Stimulated activated CD8-positive, alpha-beta memory T cell treated with anti-CD3 and anti-CD28 coated beads, Interleukin-15, amount 100 ng/mL, for 1 hour (primary cell): ENCODE measurements around the gene NTM.

Source experiments
- DNase-seq: peaks from one replicate; pipeline ENCODE4 v3.0.0-alpha.2; 2020; ENCODE audit warnings: low read depth

Gene NTM

GRCh38 chr11:132022285-132022684 lies 651.9 kb downstream of the NTM start:
- no peak for DNase-seq

DNA sequence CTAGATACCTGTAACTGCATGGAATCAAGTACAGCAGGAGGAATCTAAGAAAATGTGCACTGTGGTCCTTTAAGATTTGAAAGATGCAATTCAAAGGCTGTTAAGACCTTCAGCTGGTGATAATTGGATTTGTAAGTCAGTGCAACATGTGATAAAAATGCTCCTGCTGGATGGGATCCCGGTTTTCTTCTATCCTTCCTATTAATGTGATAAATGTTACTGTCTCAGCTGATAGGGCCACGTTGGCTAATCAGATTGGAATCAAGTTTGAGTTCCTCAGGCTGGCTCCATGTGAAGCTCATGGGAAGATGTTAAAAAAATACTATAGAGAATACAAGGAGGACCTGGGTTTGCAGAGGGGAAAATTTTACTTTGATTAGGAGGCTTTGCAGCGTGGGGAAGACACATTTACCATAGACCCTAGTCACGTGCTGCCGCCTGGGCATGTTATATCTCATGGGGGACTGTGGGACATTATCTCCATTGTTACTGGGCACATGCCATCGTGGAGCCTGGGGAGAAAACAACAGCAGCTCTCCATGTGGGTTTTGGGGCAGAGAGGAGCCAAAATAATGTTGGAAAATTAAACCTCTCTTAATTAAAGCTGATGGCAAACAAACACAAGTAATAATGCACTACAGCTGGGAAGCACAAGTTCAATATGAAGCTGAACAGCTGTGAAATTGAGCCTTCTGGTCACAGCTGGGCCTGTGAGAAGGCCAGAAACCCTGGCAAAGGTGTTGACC lies 652.5 kb downstream of the NTM start:
- DNase-seq, result no peak

DNA sequence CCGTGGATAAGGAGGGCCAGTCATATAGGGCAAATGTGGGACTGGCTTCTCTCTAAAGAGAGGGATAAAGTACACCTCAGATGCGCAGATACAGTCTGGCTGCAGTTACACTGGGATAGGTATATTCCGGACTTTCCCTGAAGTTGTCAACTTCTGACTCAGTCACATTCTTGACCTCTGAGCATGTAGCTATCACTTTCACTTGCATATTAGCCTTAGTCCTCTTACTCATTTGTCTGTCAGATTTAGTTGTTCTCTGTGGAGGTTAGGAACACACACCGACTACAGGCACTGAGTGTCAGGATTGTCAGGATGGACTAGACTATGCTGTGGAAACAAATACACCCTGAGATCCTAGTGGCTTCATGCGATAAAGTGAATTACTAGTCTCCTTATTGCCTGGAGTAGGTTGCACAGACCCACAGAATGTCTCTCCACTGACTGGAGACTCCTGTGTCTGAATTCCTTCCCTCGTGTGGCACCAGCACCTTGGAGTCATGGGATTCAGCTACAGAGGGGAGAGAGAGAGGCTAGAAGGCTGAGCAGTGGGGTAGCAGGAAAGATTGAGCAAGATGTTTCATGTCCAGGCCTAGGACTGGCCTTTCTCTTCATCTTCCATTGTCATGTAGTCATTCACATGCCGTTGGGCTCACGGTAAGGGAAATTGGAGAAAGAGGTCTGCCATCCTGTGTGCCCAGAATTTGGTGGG lies 654.3 kb downstream of the NTM start:
- DNase-seq, result no peak

- DNase-seq, result no peak
Observed at GRCh38 chr11:132026746-132027145, 656.3 kb downstream of the NTM start.

- DNase-seq, result no peak
Observed at GRCh38 chr11:132028380-132029240, 658.2 kb downstream of the NTM start.

- no peak for DNase-seq
Observed at GRCh38 chr11:132030896-132031295, 660.5 kb downstream of the NTM start.

GRCh38 chr11:132032555-132032954 lies 662.1 kb downstream of the NTM start:
- DNase-seq, result no peak

GRCh38 chr11:132033051-132033450 lies 662.6 kb downstream of the NTM start:
- DNase-seq, result no peak

DNA sequence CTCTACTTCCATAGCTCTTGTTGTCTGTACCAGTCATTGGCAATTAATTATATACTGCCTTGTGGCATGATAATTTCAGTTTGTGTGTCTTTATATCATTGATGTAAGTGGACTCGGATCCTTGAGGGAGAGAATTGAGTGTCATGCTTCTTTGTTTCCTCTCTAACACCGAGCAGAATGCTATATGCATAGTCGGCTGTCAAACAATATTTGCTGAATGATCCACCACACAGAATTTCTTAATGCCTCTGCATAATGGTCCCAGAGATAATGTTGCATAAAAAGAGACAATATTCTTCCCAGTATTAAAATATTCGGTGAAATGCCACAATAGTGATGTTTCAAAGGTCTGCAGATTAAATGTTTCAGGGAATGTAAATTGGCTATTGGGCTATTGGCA lies 664.8 kb downstream of the NTM start:
- no peak for DNase-seq

DNA sequence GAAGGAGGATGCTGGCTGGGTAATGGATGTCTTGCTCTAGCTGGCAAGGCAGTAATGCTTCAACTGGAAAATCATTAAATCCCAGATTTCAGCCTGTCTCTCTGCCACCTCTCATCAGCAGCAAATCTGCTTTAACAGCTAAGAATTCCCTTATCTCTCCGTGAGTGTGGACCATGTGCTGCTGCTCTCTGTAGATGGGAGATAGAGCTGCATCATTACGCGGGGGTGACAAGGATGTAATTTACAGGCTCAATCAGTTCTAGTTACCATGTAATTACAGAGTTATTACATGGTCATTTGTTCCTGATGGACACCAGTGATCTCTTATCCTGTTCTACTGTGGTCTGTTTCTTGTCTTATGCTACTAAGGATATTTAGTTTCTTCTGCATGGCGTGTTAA lies 665.4 kb downstream of the NTM start:
- DNase-seq, result no peak

DNA sequence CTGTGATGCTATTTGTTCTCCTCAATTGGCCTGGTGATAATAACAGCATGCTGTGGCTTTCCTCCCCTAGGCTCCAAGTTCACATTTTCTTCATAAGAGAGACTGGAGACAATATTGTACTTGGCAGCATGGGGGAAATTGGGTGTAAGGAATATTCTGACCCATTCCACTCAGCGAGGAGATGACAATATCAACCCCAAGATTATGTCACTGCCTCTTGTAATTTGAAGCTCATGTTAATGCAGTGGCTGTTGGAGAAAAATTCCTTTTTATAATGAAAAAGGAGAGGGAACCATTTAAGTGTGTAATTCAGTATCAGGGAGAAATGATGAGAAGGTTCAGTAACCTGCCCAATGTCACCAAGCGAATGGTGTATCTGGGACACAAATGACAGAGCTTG lies 665.8 kb downstream of the NTM start:
- DNase-seq, result no peak

- no peak for DNase-seq
Observed at GRCh38 chr11:132036746-132037466, 666.5 kb downstream of the NTM start.

DNA sequence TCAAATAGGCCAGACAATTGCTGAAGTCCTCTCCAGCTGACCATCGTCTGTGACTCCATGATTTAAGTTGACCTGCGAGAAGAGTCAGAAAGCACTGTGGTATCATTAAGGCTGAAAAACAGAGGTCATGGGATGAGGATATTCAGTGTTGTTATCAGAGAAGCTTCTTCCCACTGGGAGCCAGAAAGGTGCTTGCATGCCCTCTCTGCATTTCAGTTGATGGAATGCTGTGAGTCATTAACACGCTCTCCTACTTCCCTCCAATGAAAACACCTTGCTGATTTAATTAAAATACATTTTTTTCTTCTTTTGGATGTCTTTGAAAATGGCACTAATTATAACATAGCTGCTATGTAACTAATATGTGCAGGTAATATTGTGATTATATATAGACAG lies 667.0 kb downstream of the NTM start:
- no peak for DNase-seq

DNA sequence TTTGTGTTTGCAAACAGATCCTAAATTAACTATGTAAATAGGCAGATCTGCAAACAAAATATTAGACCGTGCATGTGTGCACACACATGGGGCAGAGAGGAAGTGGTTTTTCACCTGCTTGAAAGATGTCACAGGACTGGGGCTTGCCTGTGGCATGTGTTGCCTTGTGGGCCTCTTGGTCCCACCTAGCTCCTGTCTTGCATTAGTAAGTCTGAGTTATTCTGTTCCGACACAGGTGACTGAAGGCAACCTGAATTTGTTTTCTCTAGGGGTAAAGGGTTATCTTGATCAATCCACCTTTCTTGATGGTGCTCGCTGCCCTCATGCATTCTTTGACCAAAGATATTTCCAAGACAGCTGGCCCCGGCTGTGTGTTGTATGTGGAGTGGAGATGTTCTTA lies 667.5 kb downstream of the NTM start:
- no peak for DNase-seq

GRCh38 chr11:132039521-132039920 lies 669.1 kb downstream of the NTM start:
- no peak for DNase-seq

GRCh38 chr11:132042296-132042695 lies 671.9 kb downstream of the NTM start:
- no peak for DNase-seq

DNA sequence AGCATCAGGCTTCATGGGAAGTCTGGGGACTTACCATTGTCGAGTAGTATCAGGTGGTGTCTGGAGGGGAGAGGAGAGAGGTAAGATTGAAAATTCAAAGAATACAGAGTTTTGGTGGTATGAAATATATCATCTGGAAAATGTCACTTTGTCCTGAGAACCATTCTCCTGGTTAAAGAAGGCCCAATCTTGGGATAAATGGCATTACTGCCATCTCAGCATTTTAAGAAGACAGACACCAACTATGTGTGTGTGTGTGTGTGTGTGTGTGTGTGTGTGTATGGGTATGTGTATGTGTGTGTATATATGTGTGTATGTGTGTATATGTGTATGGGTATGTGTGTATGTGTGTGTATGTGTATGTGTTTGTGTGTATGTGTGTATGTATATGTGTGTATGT lies 673.3 kb downstream of the NTM start:
- DNase-seq, result no peak

DNA sequence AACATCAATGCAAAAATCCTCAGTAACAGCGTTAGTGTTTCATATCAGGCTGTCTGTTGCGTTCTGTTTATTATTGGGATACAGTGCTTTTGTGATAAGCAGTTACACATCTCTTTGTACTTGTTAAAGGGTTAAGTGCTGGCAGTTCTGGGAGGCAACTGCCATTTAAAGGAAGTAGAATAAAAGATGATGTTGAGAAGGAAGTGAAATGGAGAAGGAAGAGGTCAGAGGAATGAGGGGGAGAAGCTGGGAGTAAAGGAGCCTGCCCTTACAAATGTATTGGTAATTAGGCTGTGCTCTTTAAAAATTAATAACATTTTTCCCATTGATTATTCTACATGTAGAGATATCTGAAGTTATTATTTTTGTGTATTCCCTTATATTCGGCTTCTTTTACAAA lies 674.7 kb downstream of the NTM start:
- DNase-seq, result no peak

DNA sequence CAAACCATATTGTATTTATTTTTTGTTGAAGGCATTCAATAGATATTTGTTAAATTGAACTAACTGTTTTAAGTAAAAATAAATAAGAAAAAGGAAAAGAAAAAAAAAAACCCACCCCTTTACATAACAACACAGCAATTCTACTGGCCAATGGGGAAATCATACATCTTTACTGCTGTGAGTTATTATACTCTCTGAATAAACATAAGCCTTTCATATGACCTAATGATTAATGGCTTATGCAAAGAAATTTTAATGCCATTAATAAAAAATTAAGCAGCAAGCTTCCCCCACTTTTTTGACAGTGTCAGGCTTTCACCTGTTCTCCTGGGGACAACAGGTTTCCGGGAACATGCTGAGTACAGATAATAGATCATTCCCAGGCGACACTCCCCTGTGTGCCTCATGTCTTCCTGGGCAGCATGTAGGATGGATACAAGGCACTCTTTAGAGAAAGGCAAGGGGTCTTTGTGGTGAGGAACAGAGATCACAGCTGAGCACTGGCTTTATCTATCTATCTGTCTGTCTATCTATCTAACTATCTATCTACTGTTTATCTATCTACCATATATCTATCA lies 676.0 kb downstream of the NTM start:
- no peak for DNase-seq

- DNase-seq, result no peak
Observed at GRCh38 chr11:132047167-132047566, 676.8 kb downstream of the NTM start.

GRCh38 chr11:132048040-132048439 lies 677.6 kb downstream of the NTM start:
- no peak for DNase-seq

DNA sequence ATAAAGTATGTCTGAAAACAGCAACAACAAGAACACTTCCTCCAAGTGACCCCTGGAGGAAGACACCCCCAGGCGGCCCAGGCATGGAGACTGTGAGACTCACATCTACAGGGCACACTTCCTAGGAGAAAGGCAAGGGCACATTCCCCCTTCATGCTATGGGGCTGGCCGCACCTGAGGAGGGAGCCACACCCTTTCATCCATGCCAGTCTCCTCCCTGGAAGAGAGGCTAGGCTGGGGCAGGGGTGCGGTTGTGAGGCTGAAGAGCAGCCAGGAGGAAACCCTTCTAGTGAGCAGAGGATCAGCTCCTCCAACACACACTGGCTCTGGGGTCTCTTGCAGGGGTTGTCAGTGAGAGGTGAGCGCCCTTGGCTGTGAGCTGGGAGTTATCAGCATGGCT lies 678.8 kb downstream of the NTM start:
- no peak for DNase-seq
